ENCODE results near the gene GAS2L3.
"Not testable (repeated sequence)": the region's sequence is repeated elsewhere in the genome, so short reads cannot be mapped to it uniquely, and the experiment has no call there.

GAS2L3 gene

DNA sequence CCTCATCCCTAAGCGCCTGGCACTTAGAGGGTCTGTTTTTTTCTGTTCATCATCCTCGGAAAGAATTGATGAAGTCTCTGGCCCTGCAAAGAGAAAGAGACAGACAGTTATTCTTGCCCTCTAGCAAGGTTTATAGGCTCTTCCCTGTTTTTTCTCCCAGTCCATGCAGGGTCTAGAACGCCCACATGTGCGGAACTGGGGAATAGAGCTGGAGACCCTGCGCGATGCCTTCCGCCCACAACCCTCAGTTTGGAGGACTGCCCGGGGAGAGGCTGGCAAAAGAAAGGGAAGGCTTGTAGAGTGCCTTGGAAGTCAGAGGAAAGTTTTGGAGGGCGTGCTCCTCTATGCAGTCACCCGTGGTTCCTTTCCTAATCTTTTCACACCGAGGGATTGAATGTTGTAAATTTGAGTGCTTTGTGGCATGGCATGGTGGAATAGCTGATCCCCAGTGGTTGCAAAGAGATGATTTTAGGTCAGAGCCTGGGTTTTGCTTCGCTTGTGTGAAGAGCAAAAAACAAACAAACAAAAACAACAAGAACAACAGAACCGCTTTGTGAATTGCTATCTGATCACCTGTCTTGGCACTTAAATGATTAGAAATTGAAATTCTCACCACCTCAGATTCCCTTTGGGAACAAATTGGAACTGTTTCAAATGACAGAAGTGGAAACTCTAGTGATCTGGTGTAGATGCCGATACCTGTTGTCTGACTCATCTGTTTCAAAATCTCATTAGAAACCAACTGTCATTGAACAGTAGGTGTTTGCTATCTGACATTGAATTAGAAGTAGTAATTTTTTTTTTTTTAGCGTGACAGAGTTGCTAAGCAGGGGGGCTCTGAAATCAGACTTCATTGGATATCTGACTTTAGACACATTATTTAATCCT lies 947 bp downstream of the GAS2L3 start:
- peak in 1 of 2 experiments; percentile 25 for DNase-seq

DNA sequence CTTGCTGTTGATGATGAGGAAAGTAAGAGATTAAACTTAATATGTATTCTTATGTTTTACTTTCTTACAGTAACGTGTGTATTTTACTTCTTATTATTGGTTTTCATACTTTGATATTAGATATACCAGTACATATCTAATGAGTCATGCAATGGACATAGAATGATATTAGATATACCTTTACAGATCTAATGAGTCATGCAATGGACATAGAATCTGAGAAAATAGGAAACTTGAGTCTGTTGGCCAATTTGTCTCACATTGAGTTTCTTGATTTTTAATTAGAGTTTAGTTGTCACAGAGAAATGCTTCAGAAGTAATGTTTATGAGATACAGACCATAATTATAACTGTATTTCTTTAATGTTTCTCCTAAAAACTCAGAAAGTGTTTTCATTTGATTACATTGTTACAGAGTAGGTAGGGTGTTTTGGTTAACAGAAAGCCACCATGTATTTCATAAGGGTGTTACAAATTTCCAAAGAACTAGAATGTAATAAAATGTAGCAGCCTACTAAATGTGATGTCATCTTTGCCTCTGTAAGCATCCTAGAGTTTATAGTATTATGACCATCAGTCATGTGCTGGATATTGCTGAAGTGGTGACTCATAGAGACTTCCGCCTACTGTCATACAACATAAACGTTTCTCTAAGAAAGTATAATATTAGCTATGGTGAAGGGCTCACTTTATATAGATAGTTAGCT lies 3.0 kb downstream of the GAS2L3 start:
- DNase-seq, result peak; percentile 15 to 23

DNA sequence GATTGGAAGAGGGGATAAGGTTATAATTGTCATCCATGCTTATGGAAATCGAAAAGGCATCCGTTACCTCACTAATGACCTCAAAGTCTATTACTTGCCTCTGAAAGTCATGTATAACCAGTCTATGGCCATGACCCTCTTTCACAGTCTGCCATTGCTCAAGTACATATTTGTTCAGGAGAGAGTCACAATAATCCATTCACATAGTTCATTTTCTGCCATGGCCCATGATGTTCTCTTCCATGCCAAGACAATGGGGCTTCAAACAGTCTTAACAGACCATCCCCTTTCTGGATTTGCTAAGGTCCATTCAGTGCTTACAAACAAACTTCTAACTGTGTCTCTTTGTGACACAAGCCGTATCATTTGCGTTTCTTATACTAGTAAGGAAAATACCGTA lies 5.4 kb downstream of the GAS2L3 start:
- no peak for DNase-seq

DNA sequence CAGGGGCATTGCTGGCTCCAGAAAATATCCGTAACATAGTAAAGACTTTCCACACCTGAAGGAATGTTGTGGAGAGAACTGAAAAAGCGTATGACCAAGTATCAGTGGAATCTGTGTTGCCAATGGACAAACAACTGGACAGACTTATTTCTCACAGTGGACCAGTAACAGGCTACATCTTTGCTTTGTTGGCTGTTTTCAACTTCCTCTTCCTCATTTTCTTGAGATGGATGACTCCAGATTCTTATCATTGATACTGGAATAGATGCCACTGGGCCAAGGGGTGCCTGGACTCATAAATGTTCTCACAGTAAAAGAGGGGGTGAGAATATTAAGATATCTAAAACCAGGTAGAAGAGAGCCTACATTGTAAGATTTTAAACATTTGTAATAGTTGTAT lies 6.4 kb downstream of the GAS2L3 start:
- no peak for DNase-seq

DNA sequence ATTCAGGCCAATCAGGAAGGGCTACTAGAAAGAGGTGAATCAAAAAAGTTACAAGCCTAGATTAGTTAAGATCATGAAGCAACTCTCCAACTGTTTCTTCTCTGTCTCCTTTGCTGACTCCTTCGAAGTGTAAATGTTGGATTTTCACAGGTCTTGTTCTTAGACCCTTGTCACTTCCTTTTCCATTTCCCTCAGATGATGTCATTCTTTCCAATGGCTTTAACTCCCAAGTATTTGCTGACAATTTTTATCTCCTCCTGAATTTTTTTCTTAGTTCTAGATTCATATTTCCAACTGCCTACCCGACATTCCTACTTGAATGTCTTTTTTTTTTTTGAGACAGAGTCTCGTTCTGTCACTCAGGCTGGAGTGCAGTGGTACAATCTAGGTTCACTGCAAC lies 10.8 kb downstream of the GAS2L3 start:
- no peak for DNase-seq

DNA sequence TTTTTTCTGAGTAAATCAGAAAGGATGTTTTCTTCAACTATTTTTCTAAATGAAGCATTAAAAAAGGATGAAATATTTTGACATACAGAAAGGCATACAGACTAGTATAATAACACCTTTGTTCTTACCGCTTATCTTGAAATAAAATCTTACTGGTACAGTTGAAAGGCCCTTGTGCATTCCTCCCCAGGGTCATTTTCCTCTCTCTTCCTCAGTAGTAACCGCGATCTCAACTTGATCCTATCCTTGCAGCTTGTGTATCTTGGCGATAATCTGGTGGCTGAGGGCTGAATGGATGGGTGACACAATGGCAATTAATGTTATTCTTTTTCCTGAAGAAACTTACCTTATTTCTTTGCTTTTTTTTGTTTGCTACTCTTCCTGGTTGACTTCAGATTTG lies 18.5 kb downstream of the GAS2L3 start:
- no peak for DNase-seq

DNA sequence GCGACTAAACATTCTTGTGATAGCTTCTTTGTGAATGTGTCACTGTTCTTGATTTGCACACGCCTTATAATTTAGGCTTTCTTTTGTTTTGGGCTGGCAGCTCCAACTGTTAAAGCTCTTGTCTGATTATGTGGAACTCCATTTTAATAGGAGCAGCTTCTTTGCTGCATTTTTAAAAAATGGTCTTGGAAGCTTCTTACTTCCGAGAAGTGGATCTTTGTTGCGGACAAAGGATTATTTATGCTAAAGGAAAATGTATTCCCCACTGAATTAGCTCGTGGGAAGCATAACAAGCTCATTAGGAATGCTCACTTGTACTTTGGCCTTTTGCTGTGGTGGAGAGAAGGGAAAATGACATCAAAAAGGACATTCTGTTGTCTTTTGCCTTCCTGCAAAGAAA lies 20.0 kb downstream of the GAS2L3 start:
- no peak for DNase-seq

DNA sequence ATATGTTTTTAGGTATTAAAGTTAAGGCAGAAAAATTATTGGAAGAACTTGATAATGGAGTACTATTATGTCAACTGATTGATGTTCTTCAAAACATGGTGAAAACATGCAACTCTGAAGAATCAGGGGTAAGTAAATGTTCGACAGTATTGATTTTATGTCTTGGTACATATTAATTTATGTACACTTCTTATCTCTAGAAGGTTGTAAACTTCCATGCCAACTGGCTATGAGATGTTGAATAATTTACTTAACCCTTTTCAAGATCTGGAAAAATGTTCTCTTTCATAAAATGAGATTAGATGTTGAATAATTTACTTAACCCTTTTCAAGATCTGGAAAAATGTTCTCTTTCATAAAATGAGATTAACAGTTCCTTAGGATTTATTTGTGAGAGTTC lies 28.1 kb downstream of the GAS2L3 start:
- DNase-seq, result no peak

DNA sequence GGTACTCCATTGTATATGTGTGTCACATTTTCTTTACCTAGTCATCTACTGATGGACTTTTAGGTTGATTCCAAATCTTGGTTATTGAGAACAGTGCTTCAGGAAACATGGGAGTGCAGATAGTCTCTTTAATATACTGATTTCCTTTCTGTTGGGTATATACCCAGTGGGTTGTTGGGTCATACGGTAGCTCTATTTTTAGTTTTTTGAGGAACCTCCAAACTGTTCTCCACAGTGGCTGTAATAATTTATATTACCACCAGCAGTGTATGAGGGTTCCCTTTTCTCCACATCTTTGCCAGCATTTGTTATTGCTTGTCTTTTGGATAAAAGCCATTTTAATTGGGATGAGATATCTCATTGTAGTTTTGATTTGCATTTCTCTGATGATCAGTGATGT lies 29.5 kb downstream of the GAS2L3 start:
- not testable (repeated sequence) for DNase-seq

DNA sequence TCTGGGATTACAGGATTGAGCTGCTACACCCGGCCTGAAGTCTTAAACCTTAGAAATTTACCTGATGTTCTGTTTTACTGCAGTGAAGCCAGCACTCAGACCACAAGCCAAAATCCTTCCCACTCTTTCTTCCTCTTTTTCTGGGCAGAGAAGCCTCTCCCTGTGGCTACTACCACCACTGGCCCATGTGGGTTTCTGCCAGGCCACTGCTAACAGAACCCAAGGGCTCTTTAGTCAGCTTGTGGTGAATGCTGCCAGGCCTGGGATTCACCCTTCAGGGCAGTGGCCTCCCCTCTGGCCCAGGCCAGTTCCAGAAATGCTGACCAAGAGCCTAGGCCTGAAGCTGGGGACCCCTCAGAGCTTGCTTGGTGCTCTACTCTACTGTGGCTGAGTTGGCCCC lies 35.3 kb downstream of the GAS2L3 start:
- DNase-seq, result no peak

DNA sequence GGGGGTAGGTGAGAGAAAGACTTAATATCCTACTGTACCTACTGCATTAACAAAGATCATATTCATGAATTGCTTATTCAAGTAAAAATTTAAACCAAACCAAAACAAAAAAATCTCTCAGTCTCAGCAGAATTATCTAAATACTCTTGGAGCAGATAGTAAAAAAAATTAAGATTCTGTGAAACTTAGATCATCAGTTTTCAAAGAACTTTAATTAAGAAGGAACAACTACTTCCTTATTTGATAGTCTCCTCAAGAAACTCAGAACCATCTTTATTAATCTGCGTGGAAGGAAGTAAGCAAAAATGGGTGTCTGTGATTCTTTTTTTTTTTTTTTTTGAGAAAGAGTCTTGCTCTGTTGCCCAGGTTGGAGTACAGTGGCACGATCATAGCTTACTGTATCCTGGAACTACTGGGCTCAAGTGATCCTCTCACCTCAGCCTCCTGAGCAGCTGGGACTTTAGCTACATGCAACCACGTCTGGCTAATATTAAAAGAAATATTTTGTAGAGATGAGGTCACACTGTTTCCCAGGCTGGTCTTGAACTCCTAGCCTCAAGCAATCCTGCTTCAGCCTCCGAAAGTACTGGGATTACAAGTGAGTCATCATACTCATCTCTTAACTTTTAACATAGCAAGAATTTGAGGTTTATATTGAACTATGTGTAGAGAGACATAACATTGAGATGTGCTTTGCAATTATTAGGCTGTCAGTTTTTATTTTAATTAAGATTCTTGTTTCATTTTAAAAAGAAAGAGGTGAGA lies 37.4 kb downstream of the GAS2L3 start:
- no peak for DNase-seq

DNA sequence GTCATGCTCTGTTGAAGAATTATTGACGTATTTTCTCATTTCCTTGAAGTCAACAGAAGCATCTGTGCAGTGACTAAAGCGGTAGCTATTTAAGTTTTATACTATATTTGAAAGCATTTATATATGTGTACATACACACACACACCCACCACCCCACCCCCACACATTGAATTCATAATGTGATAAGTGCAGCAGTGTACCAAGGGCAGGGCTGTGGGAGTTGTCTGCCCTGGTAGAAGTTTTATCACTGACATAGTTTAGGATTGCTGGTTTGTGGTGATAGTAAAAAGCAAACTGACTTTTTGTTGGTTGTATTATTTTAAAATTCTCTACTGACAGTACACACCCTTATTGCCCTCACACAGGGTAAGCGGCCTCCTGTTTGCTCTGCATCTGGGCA lies 39.1 kb downstream of the GAS2L3 start:
- DNase-seq, result no peak

DNA sequence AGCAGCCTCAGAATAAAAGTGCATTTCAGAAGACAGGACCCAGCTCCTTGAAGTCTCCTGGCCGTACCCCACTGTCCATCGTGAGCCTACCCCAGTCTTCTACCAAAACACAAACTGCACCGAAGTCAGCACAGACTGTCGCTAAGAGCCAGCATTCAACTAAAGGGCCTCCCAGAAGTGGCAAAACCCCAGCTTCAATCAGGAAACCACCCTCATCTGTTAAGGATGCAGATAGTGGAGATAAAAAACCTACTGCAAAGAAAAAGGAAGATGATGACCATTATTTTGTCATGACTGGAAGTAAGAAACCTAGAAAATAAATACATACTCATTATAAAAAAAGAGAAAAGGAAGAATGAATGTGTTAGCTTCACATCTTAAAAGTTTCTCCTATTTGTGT lies 51.1 kb downstream of the GAS2L3 start:
- DNase-seq, result no peak

DNA sequence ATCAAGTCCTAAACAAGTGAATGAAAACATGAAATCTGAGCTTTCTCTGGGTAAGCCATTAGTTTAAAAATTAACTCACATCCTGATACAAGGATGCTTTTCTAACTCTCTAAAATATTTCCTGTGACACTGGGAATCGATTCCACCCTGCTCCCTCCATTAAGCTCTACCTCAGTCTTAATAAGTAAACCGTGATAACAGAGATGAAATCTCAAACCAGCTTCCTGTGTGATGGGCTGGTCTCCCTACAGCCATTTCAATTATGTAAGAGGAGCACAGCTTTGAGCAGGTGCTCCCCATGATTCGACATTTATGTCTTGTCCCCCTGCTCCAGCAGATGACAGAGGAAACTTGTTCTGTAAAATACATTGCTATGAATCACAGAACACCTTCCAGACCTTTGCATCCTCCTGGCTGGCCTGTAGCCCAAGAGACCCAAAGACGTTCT lies 59.0 kb downstream of the GAS2L3 start:
- no peak for DNase-seq

DNA sequence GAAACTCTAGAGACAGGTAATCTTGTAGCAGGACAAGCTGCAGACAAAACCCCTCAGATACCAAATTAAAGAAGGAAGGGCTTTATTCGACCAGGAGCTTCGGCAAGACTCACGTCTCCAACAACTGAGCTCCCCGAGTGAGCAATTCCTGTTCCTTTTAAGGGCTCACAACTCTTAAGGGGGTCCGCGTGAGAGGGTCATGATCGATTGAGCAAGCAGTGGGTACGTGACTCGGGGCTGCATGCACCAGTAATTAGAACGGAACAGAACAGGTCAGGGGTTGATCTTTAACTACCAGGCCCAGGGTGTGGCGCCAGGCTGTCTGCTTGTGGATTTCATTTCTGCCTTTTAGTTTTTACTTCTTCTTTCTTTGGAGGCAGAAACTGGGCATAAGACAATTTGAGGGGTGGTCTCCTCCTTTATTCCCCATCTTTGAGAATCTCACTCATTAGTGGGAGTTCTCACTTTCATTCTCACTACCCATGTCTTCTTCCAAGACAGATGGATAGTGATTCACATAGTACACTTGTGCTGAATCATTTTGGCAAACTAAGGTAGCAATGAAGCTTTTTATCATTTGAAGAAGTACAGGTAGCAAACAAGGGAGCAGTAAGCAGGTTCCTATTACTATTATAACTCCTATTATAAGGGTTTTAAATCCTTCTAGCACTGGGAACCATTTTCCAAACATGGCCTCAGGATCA lies 59.8 kb downstream of the GAS2L3 start:
- not testable (repeated sequence) for DNase-seq

DNA sequence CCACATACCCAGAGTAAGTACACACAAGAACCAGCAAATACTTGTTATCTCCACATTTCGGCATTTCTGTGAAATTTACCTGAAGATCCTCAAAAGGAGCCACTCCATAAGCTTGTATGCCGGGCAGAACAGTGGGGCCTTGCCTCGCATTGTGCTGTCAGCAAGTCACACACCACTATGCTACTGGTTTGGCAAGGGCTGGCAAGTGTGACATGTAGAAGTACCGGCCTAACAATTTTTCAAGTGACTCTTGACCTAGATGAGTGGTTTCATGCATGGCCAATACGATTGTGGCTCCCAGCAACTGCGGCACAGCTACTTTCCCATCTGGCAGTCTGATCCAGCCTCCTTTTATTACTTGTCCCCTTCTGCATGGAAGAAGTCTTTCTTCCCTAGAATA lies 69.8 kb downstream of the GAS2L3 start:
- DNase-seq, result no peak

DNA sequence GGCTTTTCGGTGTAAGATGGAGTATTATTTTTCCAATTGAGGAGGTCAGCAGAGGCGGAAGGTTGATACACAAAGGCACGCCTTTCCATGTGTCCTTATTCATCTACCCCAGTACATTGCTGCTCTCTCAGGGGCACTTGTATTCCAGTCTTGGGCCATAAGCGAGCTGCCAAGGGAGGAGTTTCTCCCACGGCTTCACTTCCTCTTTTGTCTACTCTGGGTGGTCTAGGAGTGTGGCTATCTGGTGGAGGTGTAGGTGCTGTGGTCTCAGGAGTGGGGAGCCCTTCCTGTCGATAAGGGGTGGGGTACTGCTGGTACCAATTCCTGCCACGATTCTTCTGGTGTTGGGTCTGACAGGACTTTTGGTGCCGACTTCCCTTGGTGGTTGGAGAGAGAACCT lies 73.4 kb downstream of the GAS2L3 start:
- no peak for DNase-seq

DNA sequence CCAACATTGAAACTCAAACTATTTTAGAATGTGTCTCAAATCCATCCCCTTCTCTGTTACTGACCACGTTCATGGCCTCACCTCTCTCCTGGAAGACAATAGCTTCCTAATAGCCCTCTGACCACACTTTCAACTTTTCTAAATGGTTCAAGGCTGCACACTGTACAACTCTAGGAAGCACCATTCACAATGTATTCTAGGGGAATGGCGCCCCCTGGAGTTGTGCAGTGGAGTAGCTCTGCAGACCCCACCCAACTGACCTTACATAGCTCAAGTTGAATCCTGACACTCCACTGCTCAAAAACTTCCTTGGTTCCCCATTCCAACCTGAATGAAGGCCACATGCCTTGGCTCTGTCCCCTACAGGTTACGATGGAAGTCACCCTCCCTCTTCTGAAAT lies 77.6 kb downstream of the GAS2L3 start:
- DNase-seq, result no peak

DNA sequence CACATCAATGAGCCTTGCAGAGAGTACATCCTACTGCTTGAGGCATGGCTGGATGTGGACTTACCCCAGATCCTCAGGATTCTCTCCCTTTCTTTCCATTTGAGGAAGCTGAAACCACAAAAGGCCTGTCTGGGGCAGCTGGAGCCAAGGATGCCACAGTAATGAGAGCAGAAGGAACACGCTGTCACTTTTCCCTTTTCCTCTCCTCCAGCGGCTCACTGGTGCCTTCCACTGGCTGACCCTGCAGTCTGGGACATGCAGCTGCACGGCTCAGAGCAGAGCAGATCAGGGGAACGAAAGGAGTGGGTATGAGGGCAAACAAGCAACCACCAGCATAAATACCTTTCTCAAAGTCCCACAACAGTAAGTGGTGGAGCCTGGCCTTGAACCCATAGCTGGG lies 78.2 kb downstream of the GAS2L3 start:
- no peak for DNase-seq

DNA sequence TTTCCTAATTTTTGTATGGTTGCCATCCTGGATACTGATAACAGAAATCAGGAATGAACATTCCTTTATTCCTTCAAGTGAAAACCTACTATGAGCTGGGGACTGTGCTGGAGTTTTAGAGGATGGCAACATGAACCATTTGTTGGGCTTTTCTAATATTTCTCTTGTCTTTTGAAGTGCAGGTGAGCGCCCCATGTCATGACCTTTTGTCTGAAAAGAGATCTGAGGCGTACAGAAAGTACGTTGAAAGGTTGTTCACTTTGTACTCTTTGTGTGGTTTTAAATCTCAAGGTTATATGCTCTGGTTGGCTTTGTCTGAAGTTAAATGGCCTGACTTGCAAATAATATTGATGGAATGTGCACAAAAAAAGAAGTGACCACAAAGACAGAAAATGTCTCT lies 79.0 kb downstream of the GAS2L3 start:
- no peak for DNase-seq

DNA sequence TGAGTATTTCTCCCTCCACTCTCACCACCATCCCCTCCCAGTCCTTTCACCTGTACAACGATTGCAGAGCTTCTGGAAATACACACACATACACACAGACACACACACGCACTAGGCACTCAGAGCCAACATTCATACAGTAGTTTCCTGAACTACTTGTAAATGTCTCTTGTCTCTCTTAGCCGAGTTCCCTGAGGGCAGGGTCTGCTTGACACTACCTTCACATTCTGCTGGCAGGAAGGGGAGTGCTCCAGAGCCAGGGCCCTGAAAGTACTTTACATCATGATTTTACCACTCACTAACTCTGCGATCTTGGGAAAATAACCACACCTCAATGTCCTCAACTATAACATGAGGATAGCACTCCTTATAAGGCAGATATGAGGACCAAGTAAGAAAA lies 82.7 kb downstream of the GAS2L3 start:
- no peak for DNase-seq

DNA sequence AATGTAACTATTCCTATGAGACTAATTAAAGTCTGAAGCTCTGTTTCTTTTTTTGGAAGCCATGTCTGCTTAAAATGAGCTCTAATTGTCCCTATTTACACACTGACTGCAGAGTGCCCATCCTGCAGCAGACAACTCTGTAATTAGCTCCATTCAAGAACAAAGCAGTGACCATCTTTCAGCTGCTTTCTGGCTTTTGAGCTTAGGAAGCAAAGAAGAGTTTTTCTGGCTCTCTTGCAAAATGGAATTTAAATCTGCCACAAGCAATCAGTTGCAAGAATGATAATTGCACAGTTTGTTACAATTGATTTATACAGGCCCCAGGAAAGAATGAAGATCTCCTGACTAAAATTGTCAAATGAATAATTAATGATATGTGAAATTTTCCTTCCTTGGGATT lies 83.4 kb downstream of the GAS2L3 start:
- DNase-seq, result no peak

Data from SHP77 (cell line).